Measurements from ENCODE around the gene RASGRP3.

Gene RASGRP3

GRCh38 chr2:33614190-33614589 is 137.7 kb downstream of the RASGRP3 start:
- no peak overlapping the region for H3K4me3 ChIP-seq (ENCODE audit: low read depth, low read length)
- TF ChIP-seq CTCF (IDR thresholded peaks at IDR 0.05; ENCODE audit: borderline replicate concordance, insufficient read depth, low read depth, low read length) = no peak

Measured in GM12875 (cell line).